DMS114 treated with DMSO at 0.1 percent for 48 hours (cell line): ENCODE results near the gene PRAMEF1.
"Not testable (repeated sequence)": the region's sequence is repeated elsewhere in the genome, so short reads cannot be mapped to it uniquely, and the experiment has no call there.

Source experiments
- DNase-seq: peaks from one replicate; lab custom pipeline; 2025; ENCODE audit not compliant: unreplicated experiment; lab: John Stamatoyannopoulos, UW

PRAMEF1 gene

GRCh38 chr1:12775443-12775842 is 15.8 kb upstream of the PRAMEF1 start:
- DNase-seq = no peak

GRCh38 chr1:12776801-12777557 is 14.2 kb upstream of the PRAMEF1 start:
- no peak for DNase-seq

- DNase-seq = no peak
Observed at GRCh38 chr1:12778061-12778460, 13.1 kb upstream of the PRAMEF1 start.

- DNase-seq = no peak
Observed at GRCh38 chr1:12778907-12779306, 12.3 kb upstream of the PRAMEF1 start.

- not testable (repeated sequence) for DNase-seq
Observed at GRCh38 chr1:12781488-12781887, 9.7 kb upstream of the PRAMEF1 start.

- DNase-seq = peak; percentile 12
Observed at GRCh38 chr1:12783783-12784182, 7.4 kb upstream of the PRAMEF1 start.

GRCh38 chr1:12784729-12785128 is 6.5 kb upstream of the PRAMEF1 start:
- DNase-seq = not testable (repeated sequence)

- no peak for DNase-seq
Observed at GRCh38 chr1:12798911-12799310, 7.7 kb downstream of the PRAMEF1 start.

- DNase-seq = no peak
Observed at GRCh38 chr1:12799730-12800129, 8.5 kb downstream of the PRAMEF1 start.

- no peak for DNase-seq
Observed at GRCh38 chr1:12809933-12810332, 18.7 kb downstream of the PRAMEF1 start.

- no peak for DNase-seq
Observed at GRCh38 chr1:12810691-12811408, 19.7 kb downstream of the PRAMEF1 start.

- DNase-seq = no peak
Observed at GRCh38 chr1:12811409-12811784, 20.2 kb downstream of the PRAMEF1 start.

GRCh38 chr1:12819061-12819460 is 27.9 kb downstream of the PRAMEF1 start:
- DNase-seq = not testable (repeated sequence)

GRCh38 chr1:12831310-12831709 is 40.1 kb downstream of the PRAMEF1 start, which contains the start of gene PRAMEF11:
PRAMEF11 (minus strand) TSS chr1:12831410; CDS start chr1:12828789, 2,621 bp downstream.
- not testable (repeated sequence) for DNase-seq

GRCh38 chr1:12833251-12833650 is 42.1 kb downstream of the PRAMEF1 start:
- DNase-seq = not testable (repeated sequence)
